HCT116 (cell line): Measurements from ENCODE around the gene WDR89. TPM values are rescaled to one million over a fixed set of nuclear protein-coding genes. Genes with fewer than 3 reads are reported as not detected.
"Not testable (repeated sequence)": the region's sequence is repeated elsewhere in the genome, so short reads cannot be mapped to it uniquely, and the experiment has no call there.

Experiments
- ATAC-seq: fragments of 200-7000 bp; cut with Tn5 transposase; 2 replicates; pipeline ENCODE4 v1.9.1; 2020; ENCODE audit warnings: mild to moderate bottlenecking, moderate library complexity
- BruUV-seq: library from RNA; stranded (reverse); fragments of 400-500 nt; replicated peaks from 2 replicates; lab custom pipeline; 2021; lab: Mats Ljungman, UMichigan
- CTCF ChIA-PET: fragments of 300-600 bp; sonication (Branson Sonifier 250); formaldehyde crosslinking; loops from one replicate; lab custom pipeline; 2021; ENCODE audit warnings: antibody characterized with exemption; lab: Charles Lee
- POLR2A ChIA-PET: fragments of 300-600, 350-600 bp; sonication (Branson Sonifier 250); formaldehyde crosslinking; loops from one replicate; lab custom pipeline; 2021; ENCODE audit warnings: antibody characterized with exemption; lab: Charles Lee
- RAD21 ChIA-PET, 2 experiments: fragments of 300-600 bp; sonication (Branson Sonifier 250); formaldehyde crosslinking; loops; one replicate each; lab custom pipeline; 2023; ENCODE audit warnings: low total read pairs in 2 of 2; ENCODE audit not compliant: uncharacterized antibody in 2 of 2, unreplicated experiment in 2 of 2, low non-redundant PET in 1 of 2; lab: Charles Lee
- DNase-seq: peaks from one replicate; pipeline ENCODE4 v3.0.0-alpha.2; 2010; ENCODE audit warnings: low read depth, low spot score
- H2AFZ ChIP-seq: fragments of 200-600 bp; shearing (Covaris generic), sonication (generic); 2 replicates; pipeline ENCODE4 v1.6.1; 2017; ENCODE audit warnings: low read depth, mixed run types, mixed read lengths, antibody characterized with exemption, low read length; ENCODE audit not compliant: poor library complexity, severe bottlenecking
- H3K27ac ChIP-seq: 2 replicates; pipeline ENCODE4 v1.5.1; 2012; ENCODE audit warnings: low read depth, low read length
- H3K27me3 ChIP-seq: fragments of 200-600 bp; sonication (generic); 2 replicates; pipeline ENCODE4 v1.6.1; 2016; ENCODE audit warnings: mixed run types, low read length, mixed read lengths; ENCODE audit not compliant: insufficient read depth
- H3K36me3 ChIP-seq, 2 experiments: fragments of 200-500 bp in 1 of 2; fragments of 200-600 bp in 1 of 2; sonication (Bioruptor generic) in 1 of 2; sonication (generic) in 1 of 2; 2 replicates each; pipeline versions ENCODE4 v1.5.1 to v1.6.1; 2014 to 2016; ENCODE audit warnings: low read length in 2 of 2, inconsistent platforms in 1 of 2, mixed read lengths in 1 of 2, mixed run types in 1 of 2; ENCODE audit not compliant: insufficient read depth in 2 of 2, control insufficient read depth in 1 of 2
- H3K4me1 ChIP-seq, 2 experiments: fragments of 200-600 bp in 1 of 2; sonication (generic) in 1 of 2; 2 replicates each; pipeline versions ENCODE4 v1.5.1 to v1.6.1; 2012 to 2017; ENCODE audit warnings: low read length in 2 of 2, inconsistent platforms in 1 of 2, mild to moderate bottlenecking in 1 of 2, mixed read lengths in 1 of 2, mixed run types in 1 of 2, moderate library complexity in 1 of 2; ENCODE audit not compliant: insufficient read depth in 2 of 2, control insufficient read depth in 1 of 2
- H3K4me2 ChIP-seq: fragments of 200-600 bp; sonication (generic); 2 replicates; pipeline ENCODE4 v1.6.1; 2017; ENCODE audit warnings: mixed run types, low read length, mixed read lengths
- H3K4me3 ChIP-seq, 2 experiments: fragments of 200-600 bp in 1 of 2; sonication (generic) in 1 of 2; replicated peaks in 1 of 2; 2 replicates each; pipeline ENCODE4 v1.5.1; 2011 to 2016; ENCODE audit warnings: low read length in 2 of 2, control low read depth in 1 of 2, low read depth in 1 of 2, mild to moderate bottlenecking in 1 of 2, mixed read lengths in 1 of 2, mixed run types in 1 of 2
- H3K79me2 ChIP-seq: fragments of 200-600 bp; sonication (generic); 2 replicates; pipeline ENCODE4 v1.6.1; 2017; ENCODE audit warnings: mild to moderate bottlenecking, mixed run types, low read length, moderate library complexity, mixed read lengths; ENCODE audit not compliant: insufficient read depth
- H3K9ac ChIP-seq: fragments of 200-600 bp; sonication (generic); 2 replicates; pipeline ENCODE4 v1.6.1; 2016; ENCODE audit warnings: low read length, mixed read lengths
- H3K9me2 ChIP-seq: fragments of 200-600 bp; sonication (generic), shearing (Covaris generic); 2 replicates; pipeline ENCODE4 v1.6.1; 2017; ENCODE audit warnings: mixed run types, mild to moderate bottlenecking, moderate library complexity; ENCODE audit not compliant: insufficient read depth
- H3K9me3 ChIP-seq, 2 experiments: fragments of 200-500 bp in 1 of 2; fragments of 200-600 bp in 1 of 2; sonication (Bioruptor generic) in 1 of 2; sonication (generic) in 1 of 2; 2 replicates each; pipeline ENCODE4 v1.6.1; 2014 to 2017; ENCODE audit warnings: low read length in 2 of 2, mixed read lengths in 2 of 2, inconsistent platforms in 1 of 2, low read depth in 1 of 2, mild to moderate bottlenecking in 1 of 2, mixed run types in 1 of 2, moderate library complexity in 1 of 2; ENCODE audit not compliant: control insufficient read depth in 1 of 2, insufficient read depth in 1 of 2
- H4K20me1 ChIP-seq: fragments of 200-600 bp; sonication (generic), shearing (Covaris generic); 2 replicates; pipeline ENCODE4 v1.6.1; 2017; ENCODE audit warnings: mixed run types, mild to moderate bottlenecking, moderate library complexity; ENCODE audit not compliant: insufficient read depth
- CBX3 ChIP-seq: IDR thresholded peaks from 2 replicates; pipeline ENCODE4 v1.6.1; 2012; ENCODE audit warnings: low read depth
- CEBPB ChIP-seq: IDR thresholded peaks from 2 replicates; pipeline ENCODE4 v1.6.1; 2012; ENCODE audit warnings: low read depth
- EGR1 ChIP-seq: IDR thresholded peaks from 2 replicates; pipeline ENCODE4 v1.6.1; 2012; ENCODE audit warnings: low read depth
- EZH2 ChIP-seq: fragments of 200-600 bp; sonication (generic); IDR thresholded peaks from 2 replicates; pipeline ENCODE4 v1.6.1; 2017; ENCODE audit warnings: antibody characterized with exemption, mixed run types
- FOSL1 ChIP-seq: IDR thresholded peaks from 2 replicates; pipeline ENCODE4 v1.6.1; 2012; ENCODE audit warnings: low read depth
- JUND ChIP-seq: IDR thresholded peaks from 2 replicates; pipeline ENCODE4 v1.6.1; 2012
- MAX ChIP-seq: IDR thresholded peaks from 2 replicates; pipeline ENCODE4 v1.6.1; 2012
- POLR2AphosphoS5 ChIP-seq: IDR thresholded peaks from 2 replicates; pipeline ENCODE4 v1.6.1; 2011; ENCODE audit warnings: mild to moderate bottlenecking, low read depth, low read length, moderate library complexity
- REST ChIP-seq: IDR thresholded peaks from 2 replicates; pipeline ENCODE4 v1.6.1; 2012; ENCODE audit warnings: low read depth
- SIN3A ChIP-seq: IDR thresholded peaks from 2 replicates; pipeline ENCODE4 v1.6.1; 2012; ENCODE audit warnings: low read depth
- SP1 ChIP-seq: IDR thresholded peaks from 2 replicates; pipeline ENCODE4 v1.6.1; 2012; ENCODE audit warnings: low read depth
- SRF ChIP-seq: IDR thresholded peaks from 2 replicates; pipeline ENCODE4 v1.6.1; 2012; ENCODE audit warnings: low read depth
- TCF7L2 ChIP-seq: IDR thresholded peaks from 2 replicates; pipeline ENCODE4 v1.7.0; 2011; ENCODE audit warnings: borderline replicate concordance, inconsistent platforms; ENCODE audit not compliant: insufficient read depth, insufficient read length; ENCODE audit errors: extremely low read depth
- ZFX ChIP-seq: fragments of 450-650 bp; IDR thresholded peaks from 2 replicates; pipeline ENCODE4 v1.6.1; 2017
- ZNF274 ChIP-seq: fragments of 200-500 bp; sonication (Bioruptor generic); IDR thresholded peaks from 2 replicates; pipeline ENCODE4 v1.6.1; 2014; ENCODE audit warnings: mild to moderate bottlenecking, low read depth, low read length, inconsistent platforms
- intact Hi-C: fragments of 100-400 bp; cut with micrococcal nuclease; formaldehyde crosslinking; loops from 2 replicates; pipeline ENCODE4 v1.10.0; 2022
- total RNA-seq: library from RNA; stranded (reverse); gene quantifications from one replicate; pipeline ENCODE4 v1.2.1, GENCODE V29; 2021; ENCODE audit not compliant: unreplicated experiment
- TF ChIP-seq, protein P1 (sequence below): IDR thresholded peaks from 2 replicates; pipeline ENCODE4 v1.6.1; 2012
- TF ChIP-seq, protein P2 (sequence below): IDR thresholded peaks from 2 replicates; pipeline ENCODE4 v1.6.1; 2011; ENCODE audit warnings: mild to moderate bottlenecking, low read length, moderate library complexity; ENCODE audit not compliant: insufficient replicate concordance; ENCODE audit errors: extremely low read depth

Gene WDR89
- total RNA-seq, 1 experiment from 2014 or later = 22.8 TPM

DNA sequence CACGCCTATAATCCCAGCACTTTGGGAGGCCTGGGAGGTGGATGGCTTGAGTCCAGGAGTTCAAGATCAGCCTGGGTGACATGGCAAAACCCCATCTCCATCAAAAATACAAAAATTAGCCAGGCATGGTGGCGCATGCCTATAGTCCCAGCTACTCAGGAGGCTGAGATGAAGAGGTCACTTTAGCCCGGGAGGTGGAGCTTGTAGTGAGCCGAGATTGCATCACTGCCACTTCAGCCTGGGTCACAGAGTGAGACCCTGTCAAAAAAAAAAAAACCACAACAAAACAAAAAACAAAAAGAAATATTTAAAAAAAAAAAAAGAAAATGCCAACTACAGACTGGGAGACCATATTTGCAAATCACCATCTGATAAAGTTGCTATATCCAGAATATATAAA lies 17.5 kb downstream of the WDR89 start:
- Histone ChIP-seq H3K4me2 (no peak overlapping the region), H3K4me3 (no peak overlapping the region), H3K9me2 (no peaks in the 10 kb centered on the region), H4K20me1 (0 out of 2 replicates have a peak, but pooled peaks cover 2% of the 10 kb centered on the region), H3K36me3 (peaks cover 6 to 16% of the 10 kb centered on the region in 2 experiments), H2AFZ (no peak overlapping the region), H3K9ac (no peak overlapping the region), H3K79me2 (peaks cover 79% of the 10 kb centered on the region), H3K27ac (no peak overlapping the region), H3K27me3 (no peaks in the 10 kb centered on the region), H3K4me1 (no peaks in the 10 kb centered on the region), H3K9me3 (no peaks in the 10 kb centered on the region)
- intact Hi-C loops = loop anchor here (1.0 kb wide), 1 partner anchor 74 kb away; no protein-coding TSS in a partner anchor
- ChIA-PET RAD21 (no interaction called here), CTCF (no interaction called here), POLR2A (no interaction called here)
- no peak for TF ChIP-seq JUND
- no peak for TF ChIP-seq MAX
- no peak for TF ChIP-seq POLR2AphosphoS5
- TF ChIP-seq TCF7L2 = no peak
- no peak for TF ChIP-seq CBX3
- no peak for TF ChIP-seq ZFX
- TF ChIP-seq SP1 = no peak
- no peak for TF ChIP-seq SIN3A
- TF ChIP-seq FOSL1 = no peak
- TF ChIP-seq CEBPB = no peak
- TF ChIP-seq, protein P1, sequence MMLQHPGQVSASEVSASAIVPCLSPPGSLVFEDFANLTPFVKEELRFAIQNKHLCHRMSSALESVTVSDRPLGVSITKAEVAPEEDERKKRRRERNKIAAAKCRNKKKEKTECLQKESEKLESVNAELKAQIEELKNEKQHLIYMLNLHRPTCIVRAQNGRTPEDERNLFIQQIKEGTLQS = no peak
- no peak for TF ChIP-seq ZNF274
- no peak for TF ChIP-seq EZH2
- no peak for TF ChIP-seq SRF
- TF ChIP-seq, protein P2, sequence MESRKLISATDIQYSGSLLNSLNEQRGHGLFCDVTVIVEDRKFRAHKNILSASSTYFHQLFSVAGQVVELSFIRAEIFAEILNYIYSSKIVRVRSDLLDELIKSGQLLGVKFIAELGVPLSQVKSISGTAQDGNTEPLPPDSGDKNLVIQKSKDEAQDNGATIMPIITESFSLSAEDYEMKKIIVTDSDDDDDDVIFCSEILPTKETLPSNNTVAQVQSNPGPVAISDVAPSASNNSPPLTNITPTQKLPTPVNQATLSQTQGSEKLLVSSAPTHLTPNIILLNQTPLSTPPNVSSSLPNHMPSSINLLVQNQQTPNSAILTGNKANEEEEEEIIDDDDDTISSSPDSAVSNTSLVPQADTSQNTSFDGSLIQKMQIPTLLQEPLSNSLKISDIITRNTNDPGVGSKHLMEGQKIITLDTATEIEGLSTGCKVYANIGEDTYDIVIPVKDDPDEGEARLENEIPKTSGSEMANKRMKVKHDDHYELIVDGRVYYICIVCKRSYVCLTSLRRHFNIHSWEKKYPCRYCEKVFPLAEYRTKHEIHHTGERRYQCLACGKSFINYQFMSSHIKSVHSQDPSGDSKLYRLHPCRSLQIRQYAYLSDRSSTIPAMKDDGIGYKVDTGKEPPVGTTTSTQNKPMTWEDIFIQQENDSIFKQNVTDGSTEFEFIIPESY = no peak
- TF ChIP-seq EGR1 = no peak
- TF ChIP-seq REST = no peak
- no TSS peak for BruUV-seq
- ATAC-seq (no peak), DNase-seq (no peak)

- Histone ChIP-seq H3K79me2 (peaks cover 79% of the 10 kb centered on the region), H3K36me3 (peaks cover 6 to 22% of the 10 kb centered on the region in 2 experiments; a peak in 3 of 4 replicates)
- H3K4me1 ChIP-seq, H3K9me3 ChIP-seq, POLR2A ChIA-PET, BruUV-seq, ATAC-seq, H3K4me2 ChIP-seq, H3K9ac ChIP-seq, H4K20me1 ChIP-seq, DNase-seq, H3K27me3 ChIP-seq, H3K27ac ChIP-seq, RAD21 ChIA-PET, H3K9me2 ChIP-seq, intact Hi-C loops, H3K4me3 ChIP-seq, CTCF ChIA-PET, H2AFZ ChIP-seq: not testable (repeated sequence)
Measured at GRCh38 chr14:63621975-63622374, 19.7 kb downstream of the WDR89 start.
